ENCODE results near the gene TAF7. TPM values are rescaled to one million over a fixed set of nuclear protein-coding genes. Genes with fewer than 3 reads are reported as not detected.
"Not testable (repeated sequence)": the region's sequence is repeated elsewhere in the genome, so short reads cannot be mapped to it uniquely, and the experiment has no call there.

Gene TAF7
- total RNA-seq, 2 experiments from 2014 or later = 65.5 to 67.0 TPM

- POLR2A ChIA-PET = interaction anchor here (0.8 to 2.3 kb wide), 3 partner anchors 10 kb away, joined by 3 to 14 read pairs (median 6); partner anchors contain the start of gene TAF7
- Mint-ChIP-seq H3K27ac (no peak within 1 kb of the TSS), H3K36me3 (ENCODE audit: low read depth) (peaks cover 7% of the 10 kb centered on the region), H3K27me3 (ENCODE audit: low read depth) (peaks cover 31% of the 10 kb centered on the region), H3K4me3 (no peak within 1 kb of the TSS), H3K9me3 (ENCODE audit: insufficient read depth) (peaks cover 13% of the 10 kb centered on the region), H3K4me1 (ENCODE audit: low read depth) (peaks cover 5% of the 10 kb centered on the region)
- no peak for ATAC-seq
- peak; percentile 43 for DNase-seq
- CTCF ChIA-PET = interaction anchor here (0.8 to 3.4 kb wide), 11 partner anchors 10 to 238 kb away, joined by 3 to 29 read pairs (median 3); partner anchors contain the start of genes PCDHB9, PCDHGA10, PCDHGB3 and TAF7
Measured at GRCh38 chr5:141330299-141331080, 9.9 kb upstream of the TAF7 start, which contains the start of gene PCDHGA1. Gene PCDHGA1 (plus strand): TSS chr5:141330514.

- H3K27ac Mint-ChIP-seq = no peak overlapping the region
- peaks cover 5% of the 10 kb centered on the region for H3K4me1 Mint-ChIP-seq (ENCODE audit: low read depth)
- CTCF ChIA-PET = interaction anchor here (1.3 to 3.4 kb wide), 2 partner anchors 7 to 10 kb away, joined by 6 to 29 read pairs; partner anchors contain the start of genes PCDHGA2 and TAF7
- peaks cover 23% of the 10 kb centered on the region for H3K27me3 Mint-ChIP-seq (ENCODE audit: low read depth)
- H3K36me3 Mint-ChIP-seq (ENCODE audit: low read depth) = peaks cover 5% of the 10 kb centered on the region
- ATAC-seq = no peak
- POLR2A ChIA-PET = interaction anchor here (2.3 kb wide), 1 partner anchor 8 kb away, joined by 14 read pairs; the partner anchor contains the start of gene TAF7
- H3K4me3 Mint-ChIP-seq = no peak overlapping the region
- peaks cover 15% of the 10 kb centered on the region for H3K9me3 Mint-ChIP-seq (ENCODE audit: insufficient read depth)
- no peak for DNase-seq
Measured at GRCh38 chr5:141328231-141328630, 7.6 kb upstream of the TAF7 start.

DNA sequence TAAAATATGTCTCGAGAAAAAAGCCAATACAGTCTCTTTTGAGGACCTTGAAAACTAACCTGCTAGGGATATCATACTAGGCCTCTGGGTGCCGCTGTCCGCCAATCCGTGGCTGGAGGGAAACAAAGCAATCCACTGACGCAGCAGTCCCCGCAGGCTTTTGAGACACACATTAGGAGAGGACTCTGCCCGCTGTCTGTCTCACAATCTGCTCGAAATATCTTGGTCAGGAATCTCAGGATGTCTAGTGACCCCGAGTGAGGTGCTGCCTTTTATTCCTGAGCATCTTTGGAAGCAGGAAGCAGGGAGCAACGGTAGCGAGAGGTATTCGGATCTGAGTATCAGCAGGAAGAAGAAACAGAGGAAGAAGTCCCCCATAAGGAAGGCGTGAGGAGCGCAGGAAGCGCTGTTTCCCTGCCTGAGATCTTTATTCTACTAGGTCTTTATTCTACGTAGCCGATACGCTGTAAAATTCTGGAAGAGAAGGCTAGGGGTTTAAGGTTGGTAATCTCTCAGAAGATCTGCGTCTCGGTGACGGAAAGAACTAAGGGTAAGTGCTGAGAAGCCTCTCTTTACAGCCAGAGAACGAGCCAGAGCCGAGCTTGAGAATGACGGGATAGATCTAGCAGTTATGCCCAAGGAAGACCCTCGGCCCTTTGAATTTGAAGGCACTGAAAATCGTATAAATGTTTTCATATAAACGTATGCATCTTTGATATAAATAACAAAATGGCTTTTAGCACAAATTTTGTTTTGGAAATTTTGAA, 5.7 kb upstream of the TAF7 start:
- H3K36me3 Mint-ChIP-seq (ENCODE audit: low read depth) = peaks cover 9% of the 10 kb centered on the region
- CTCF ChIA-PET = interaction anchor here (0.9 to 1.7 kb wide), 4 partner anchors 16 to 238 kb away, joined by 3 to 4 read pairs (median 4); partner anchors contain the start of gene PCDHGA4
- ATAC-seq = peak; percentile 93
- POLR2A ChIA-PET = interaction anchor here (0.6 kb wide), 1 partner anchor 9 kb away, joined by 3 read pairs; no protein-coding TSS in a partner anchor
- peaks cover 25% of the 10 kb centered on the region for H3K9me3 Mint-ChIP-seq (ENCODE audit: insufficient read depth)
- H3K4me1 Mint-ChIP-seq (ENCODE audit: low read depth) = peaks cover 12% of the 10 kb centered on the region
- DNase-seq = peak; percentile 78
- no peak overlapping the region for H3K27ac Mint-ChIP-seq
- peaks cover 18% of the 10 kb centered on the region for H3K27me3 Mint-ChIP-seq (ENCODE audit: low read depth)
- H3K4me3 Mint-ChIP-seq = peak overlapping the region; percentile 80

- no peak overlapping the region for H3K4me3 Mint-ChIP-seq
- DNase-seq (no peak), ATAC-seq (no peak)
- H3K9me3 Mint-ChIP-seq (ENCODE audit: insufficient read depth) = peaks cover 50% of the 10 kb centered on the region
- peaks cover 4% of the 10 kb centered on the region for H3K27me3 Mint-ChIP-seq (ENCODE audit: low read depth)
- H3K36me3 Mint-ChIP-seq (ENCODE audit: low read depth) = peaks cover 44% of the 10 kb centered on the region
- H3K27ac Mint-ChIP-seq = no peak overlapping the region
- ChIA-PET CTCF (interaction anchor here (0.9 to 3.4 kb wide), 4 partner anchors 7 to 242 kb away, joined by 3 to 29 read pairs (median 8); partner anchors contain the start of gene PCDHGA1), POLR2A (no interaction called here)
- peaks cover 38% of the 10 kb centered on the region for H3K4me1 Mint-ChIP-seq (ENCODE audit: low read depth)
Measured at GRCh38 chr5:141322261-141322660, 1.7 kb upstream of the TAF7 start.

DNA sequence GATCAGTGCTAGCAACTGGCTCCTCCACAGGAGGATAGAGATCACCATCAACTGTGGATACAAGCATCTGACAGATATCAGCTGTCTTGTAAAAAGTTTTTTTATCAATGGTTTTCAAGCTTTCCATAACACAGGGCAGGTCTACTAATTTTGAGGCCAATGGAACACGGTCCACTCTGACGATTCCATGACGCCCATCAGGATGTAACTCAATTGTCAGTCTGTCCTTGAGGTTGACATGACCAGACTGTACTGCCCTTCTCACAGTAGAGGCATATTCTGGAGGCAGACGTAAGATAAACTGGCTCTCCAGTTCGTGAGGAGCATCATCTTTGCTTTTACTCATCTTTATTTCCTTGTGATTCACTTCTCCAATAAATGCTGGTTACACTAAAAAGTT, 885 bp downstream of the TAF7 start:
- H3K36me3 Mint-ChIP-seq (ENCODE audit: low read depth) = peaks cover 67% of the 10 kb centered on the region
- ATAC-seq (no peak), DNase-seq (no peak)
- ChIA-PET POLR2A (interaction anchor here (0.6 to 1.8 kb wide), 15 partner anchors 8 to 618 kb away, joined by 3 to 14 read pairs (median 3); partner anchors contain the start of gene PCDHGA1), CTCF (interaction anchor here (0.7 to 4.5 kb wide), 35 partner anchors 8 to 594 kb away, joined by 3 to 33 read pairs (median 4); partner anchors contain the start of genes PCDHGA1, PCDHGA10, PCDHGA11 and PCDHGA2)
- H3K4me3 Mint-ChIP-seq = peak overlapping the region; percentile 99
- H3K27me3 Mint-ChIP-seq (ENCODE audit: low read depth) = peaks cover 2% of the 10 kb centered on the region
- H3K4me1 Mint-ChIP-seq (ENCODE audit: low read depth) = peaks cover 33% of the 10 kb centered on the region
- H3K9me3 Mint-ChIP-seq (ENCODE audit: insufficient read depth) = peaks cover 56% of the 10 kb centered on the region
- peak overlapping the region; percentile 100 for H3K27ac Mint-ChIP-seq

GRCh38 chr5:141319202-141319601, 1.4 kb downstream of the TAF7 start:
- peaks cover 33% of the 10 kb centered on the region for H3K4me1 Mint-ChIP-seq (ENCODE audit: low read depth)
- ChIA-PET CTCF (interaction anchor here (0.6 to 4.5 kb wide), 9 partner anchors 10 to 194 kb away, joined by 3 to 33 read pairs (median 6); partner anchors contain the start of genes PCDHGA1, PCDHGA3, PCDHGA4 and PCDHGB3), POLR2A (interaction anchor here (0.8 kb wide), 1 partner anchor 50 kb away, joined by 3 read pairs; no protein-coding TSS in a partner anchor)
- peaks cover 57% of the 10 kb centered on the region for H3K9me3 Mint-ChIP-seq (ENCODE audit: insufficient read depth)
- H3K27me3 Mint-ChIP-seq (ENCODE audit: low read depth) = no peaks in the 10 kb centered on the region
- H3K36me3 Mint-ChIP-seq (ENCODE audit: low read depth) = peaks cover 70% of the 10 kb centered on the region
- DNase-seq (no peak), ATAC-seq (no peak)
- H3K27ac Mint-ChIP-seq = peak overlapping the region; percentile 37
- peak overlapping the region; percentile 99 for H3K4me3 Mint-ChIP-seq

GRCh38 chr5:141316963-141317362, 3.6 kb downstream of the TAF7 start:
- peaks cover 62% of the 10 kb centered on the region for H3K9me3 Mint-ChIP-seq (ENCODE audit: insufficient read depth)

GRCh38 chr5:141313711-141314110, 6.9 kb downstream of the TAF7 start:
- CTCF ChIA-PET = no interaction called here
- no peaks in the 10 kb centered on the region for H3K27me3 Mint-ChIP-seq (ENCODE audit: low read depth)
- POLR2A ChIA-PET = no interaction called here
- peaks cover 60% of the 10 kb centered on the region for H3K36me3 Mint-ChIP-seq (ENCODE audit: low read depth)
- H3K4me3 Mint-ChIP-seq = no peak overlapping the region
- DNase-seq (no peak), ATAC-seq (no peak)
- peaks cover 5% of the 10 kb centered on the region for H3K4me1 Mint-ChIP-seq (ENCODE audit: low read depth)
- H3K27ac Mint-ChIP-seq = no peak overlapping the region
- peaks cover 49% of the 10 kb centered on the region for H3K9me3 Mint-ChIP-seq (ENCODE audit: insufficient read depth)

More at GRCh38 chr5:141316963-141317362, 3.6 kb downstream of the TAF7 start:
- ATAC-seq; H3K4me3 Mint-ChIP-seq; DNase-seq; H3K27me3 Mint-ChIP-seq (ENCODE audit: low read depth); H3K27ac Mint-ChIP-seq; POLR2A ChIA-PET: not testable (repeated sequence)
- CTCF ChIA-PET = interaction anchor here (4.5 kb wide), 1 partner anchor 27 kb away, joined by 33 read pairs; the partner anchor contains the start of gene PCDHGA3
- Mint-ChIP-seq H3K36me3 (ENCODE audit: low read depth) (peaks cover 80% of the 10 kb centered on the region), H3K4me1 (ENCODE audit: low read depth) (peaks cover 30% of the 10 kb centered on the region)

DNA sequence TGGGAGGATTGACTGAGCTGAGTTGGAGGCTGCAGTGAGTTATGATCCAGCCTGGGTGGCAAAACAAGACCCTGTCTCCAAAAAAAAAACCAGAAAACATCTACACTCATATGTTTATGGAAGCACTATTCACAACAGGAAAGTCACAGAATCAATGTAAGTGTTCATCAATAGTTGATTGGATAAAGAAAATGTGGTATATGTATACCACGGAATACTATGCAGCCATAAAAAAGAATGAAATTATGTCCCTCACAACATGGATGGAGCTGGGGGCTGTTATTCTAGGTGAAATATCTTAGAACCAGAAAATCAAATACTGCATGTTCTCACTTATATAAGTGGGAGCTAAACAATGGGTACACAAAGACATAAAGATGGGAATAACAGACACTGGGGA, 14.0 kb downstream of the TAF7 start:
- no peaks in the 10 kb centered on the region for H3K27me3 Mint-ChIP-seq (ENCODE audit: low read depth)
- H3K4me1 Mint-ChIP-seq (ENCODE audit: low read depth) = no peaks in the 10 kb centered on the region
- DNase-seq (no peak), ATAC-seq (no peak)
- CTCF ChIA-PET = interaction anchor here (1.9 kb wide), 1 partner anchor 13 kb away, joined by 4 read pairs; the partner anchor contains the start of gene TAF7
- POLR2A ChIA-PET = no interaction called here
- H3K9me3 Mint-ChIP-seq (ENCODE audit: insufficient read depth) = peaks cover 48% of the 10 kb centered on the region
- H3K36me3 Mint-ChIP-seq (ENCODE audit: low read depth) = peaks cover 19% of the 10 kb centered on the region
- no peak overlapping the region for H3K27ac Mint-ChIP-seq
- H3K4me3 Mint-ChIP-seq = no peak overlapping the region

DNA sequence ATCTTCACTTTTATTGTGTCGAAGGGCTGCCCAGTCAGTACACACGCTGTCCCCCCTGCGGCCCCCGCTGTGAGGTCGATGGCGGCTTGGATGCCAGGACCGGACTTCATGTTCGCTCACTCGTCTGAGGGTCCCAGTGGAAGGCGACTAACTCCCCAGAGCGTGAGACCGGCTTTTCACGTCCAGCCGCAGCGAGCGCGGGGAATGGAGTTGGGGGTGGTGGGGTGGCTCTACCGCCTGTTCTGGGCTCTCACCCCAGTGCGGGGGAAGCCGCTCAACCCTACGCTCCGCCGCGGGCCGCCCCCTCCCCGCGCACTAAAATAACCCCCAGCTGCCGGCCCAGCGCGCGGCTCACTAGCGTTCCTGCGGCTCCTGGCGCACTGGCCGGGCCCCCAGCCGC, 16.8 kb downstream of the TAF7 start, which contains the start of gene SLC25A2:
Gene SLC25A2, minus strand, starts transcription at position 294 of the 400 bp plus-strand sequence. Its CDS starts 184 bp downstream, at position 110.
- Mint-ChIP-seq H3K27me3 (ENCODE audit: low read depth) (no peaks in the 10 kb centered on the region), H3K27ac (no peak within 1 kb of the TSS), H3K36me3 (ENCODE audit: low read depth) (peaks cover 15% of the 10 kb centered on the region), H3K4me1 (ENCODE audit: low read depth) (no peaks in the 10 kb centered on the region), H3K9me3 (ENCODE audit: insufficient read depth) (peaks cover 49% of the 10 kb centered on the region), H3K4me3 (no peak within 1 kb of the TSS)
- DNase-seq (no peak), ATAC-seq (no peak)
- ChIA-PET POLR2A (no interaction called here), CTCF (no interaction called here)

DNA sequence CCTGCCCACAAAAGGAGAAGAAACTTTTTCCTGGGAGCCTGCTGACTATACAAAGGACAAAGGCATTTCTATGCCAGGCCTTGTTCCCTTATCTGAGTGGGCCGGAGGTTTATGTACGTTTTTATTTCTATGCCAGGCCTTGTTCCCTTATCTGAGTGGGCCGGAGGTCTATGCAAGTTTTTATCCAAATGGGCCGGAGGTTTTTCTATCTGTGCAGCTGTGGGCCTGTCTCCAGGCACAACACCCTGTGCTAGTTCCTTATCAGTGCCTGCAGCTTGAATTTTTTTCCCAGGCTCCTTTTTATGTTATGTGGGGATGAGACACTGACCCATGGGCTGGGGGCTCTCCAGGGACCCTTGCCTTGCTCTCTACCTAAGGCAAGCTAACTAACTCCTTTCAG, 22.2 kb downstream of the TAF7 start:
- Mint-ChIP-seq H3K27ac (no peak overlapping the region), H3K27me3 (ENCODE audit: low read depth) (no peaks in the 10 kb centered on the region), H3K36me3 (ENCODE audit: low read depth) (peaks cover 9% of the 10 kb centered on the region), H3K4me1 (ENCODE audit: low read depth) (no peaks in the 10 kb centered on the region), H3K4me3 (no peak overlapping the region), H3K9me3 (ENCODE audit: insufficient read depth) (peaks cover 23% of the 10 kb centered on the region)
- ATAC-seq (no peak), DNase-seq (no peak)
- ChIA-PET CTCF (interaction anchor here (1.1 kb wide), 1 partner anchor 132 kb away, joined by 3 read pairs; the partner anchor contains the start of gene PCDHGA12), POLR2A (no interaction called here)

Measured in activated CD8-positive, alpha-beta T cell treated with anti-CD3 and anti-CD28 coated beads, Interleukin-2, amount 10 ng/mL, durations not matched to agents 7 days and 5 days (primary cell).